NCI-H187 treated with DMSO at 0.1 percent for 48 hours (cell line): ENCODE measurements around the gene OR2H1.

ENCODE experiments used
- DNase-seq: peaks from one replicate; lab custom pipeline; 2025; lab: John Stamatoyannopoulos, UW

Gene OR2H1

DNA sequence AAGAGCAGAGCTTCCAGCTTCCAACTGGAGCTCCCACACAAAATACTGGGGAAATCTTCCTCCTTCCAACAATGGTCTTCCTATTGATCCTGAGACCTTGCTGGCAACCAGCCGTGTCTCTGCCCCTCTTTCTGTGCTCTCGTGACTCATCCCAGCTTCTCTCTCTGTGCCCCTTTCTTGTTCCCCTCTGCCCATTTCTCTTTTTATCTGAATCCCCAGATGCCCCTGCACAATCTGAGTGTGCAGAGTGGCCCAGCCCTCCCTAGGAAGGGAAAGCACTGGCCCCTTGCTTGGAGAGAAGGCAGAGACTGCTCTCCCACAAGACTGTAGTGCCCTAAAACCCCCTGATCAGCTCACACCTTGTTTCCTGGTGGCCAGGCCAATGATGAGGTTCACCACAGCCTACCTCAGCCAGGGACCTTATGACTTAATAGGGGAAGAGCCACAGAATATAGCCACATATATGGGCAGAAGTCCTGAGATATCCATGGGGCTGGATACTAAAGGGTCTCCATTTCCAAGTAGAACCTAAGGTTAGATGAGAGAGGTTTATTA is 53.9 kb downstream of the OR2H1 start:
- no peak for DNase-seq
